Right cardiac atrium (tissue), 5 donors: ENCODE results near the gene IGF2BP1. TPM values are rescaled to one million over a fixed set of nuclear protein-coding genes. Genes with fewer than 3 reads are reported as not detected.
"Not testable (repeated sequence)": the region's sequence is repeated elsewhere in the genome, so short reads cannot be mapped to it uniquely, and the experiment has no call there.

Source experiments
- ATAC-seq, 2 donors: fragments of 200-7000 bp; cut with Tn5 transposase; one replicate each; pipeline versions ENCODE4 v1.8.0 to v1.9.1; 2020; ENCODE audit warnings: moderate library complexity in 2 of 2, mild to moderate bottlenecking in 1 of 2
- DNase-seq, 3 donors: peaks; one replicate each; pipeline ENCODE4 v3.0.0-alpha.2; 2020
- H3K27ac ChIP-seq: one replicate; pipeline ENCODE4 v1.5.1; 2013; ENCODE audit warnings: mild to moderate bottlenecking, low read length, control low read depth, moderate library complexity
- H3K27me3 ChIP-seq: one replicate; pipeline ENCODE4 v1.6.1; 2013; ENCODE audit not compliant: control insufficient read depth, insufficient read depth
- H3K4me1 ChIP-seq: one replicate; pipeline ENCODE4 v1.6.1; 2013; ENCODE audit warnings: low read length; ENCODE audit not compliant: control insufficient read depth, insufficient read depth
- H3K4me3 ChIP-seq: one replicate; pipeline ENCODE4 v1.5.1; 2013; ENCODE audit warnings: low read length, control low read depth
- H3K9me3 ChIP-seq: one replicate; pipeline ENCODE4 v1.6.1; 2013; ENCODE audit warnings: low read length; ENCODE audit not compliant: control insufficient read depth
- WGBS: extraction: QIAGEN DNeasy Blood & Tissue Kit; methylation state at CpG from one replicate; pipeline ENCODE4 v1.1.7; 2013; 5-methylcytosine and 5-hydroxymethylcytosine counted together
- intact Hi-C, 4 donors: fragments of 100-400 bp; cut with DNase I; formaldehyde crosslinking; loops; one replicate each; pipeline versions ENCODE4 v1.11.0 to v1.14.0; 2022 to 2023
- polyA plus RNA-seq: library from polyadenylated mRNA; stranded (reverse); fragments of 200-250 nt; gene quantifications from one replicate; pipeline ENCODE4 v1.2.3, GENCODE V29; 2013
- total RNA-seq, 4 donors: library from RNA; stranded (reverse); fragmentation: NEBNext Ultra II Directional; extraction: Animal tissue kit (Norgen Biotek cat#: 25700); gene quantifications; one replicate each; pipeline ENCODE4 v1.2.1, GENCODE V29; 2021
- donor health status: healthy with polysubstance abuse.
- donor health status: DM: no; HTN: yes; CAD: no.
- donor health status: DM: no; HTN: no; CAD: no.
- donor health status: DM: no; HTN: yes; CAD: no; lungs with severe emphysema.
- donor health status: DM: yes; HTN: yes; CAD: no.

The IGF2BP1 gene
- total and polyA plus RNA-seq, 5 donors, result not detected

DNA sequence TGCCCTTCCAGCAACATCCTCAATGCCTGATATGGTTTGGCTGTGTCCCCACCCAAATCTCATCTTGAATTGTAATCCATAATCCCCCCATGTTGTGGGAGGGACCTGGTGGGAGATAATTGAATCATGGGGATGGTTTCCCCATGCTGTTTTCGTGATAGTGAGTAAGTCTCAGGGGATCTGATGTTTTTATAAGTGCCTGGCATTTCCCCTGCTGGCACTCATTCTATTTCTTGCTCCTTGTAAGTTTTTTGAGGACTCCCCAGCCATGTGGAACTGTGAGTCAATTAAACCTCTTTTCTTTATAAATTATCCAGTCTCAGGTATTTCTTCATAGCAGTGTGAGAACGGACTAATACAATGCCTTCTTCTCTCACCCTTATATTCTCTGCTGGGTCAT lies 87.9 kb downstream of the IGF2BP1 start:
- DNase-seq, H3K27me3 ChIP-seq, ATAC-seq, H3K9me3 ChIP-seq, H3K4me1 ChIP-seq, intact Hi-C loops, H3K27ac ChIP-seq, H3K4me3 ChIP-seq: not testable (repeated sequence)
- WGBS, result 51% methylated on average over 2 of the region's 2 CpGs

DNA sequence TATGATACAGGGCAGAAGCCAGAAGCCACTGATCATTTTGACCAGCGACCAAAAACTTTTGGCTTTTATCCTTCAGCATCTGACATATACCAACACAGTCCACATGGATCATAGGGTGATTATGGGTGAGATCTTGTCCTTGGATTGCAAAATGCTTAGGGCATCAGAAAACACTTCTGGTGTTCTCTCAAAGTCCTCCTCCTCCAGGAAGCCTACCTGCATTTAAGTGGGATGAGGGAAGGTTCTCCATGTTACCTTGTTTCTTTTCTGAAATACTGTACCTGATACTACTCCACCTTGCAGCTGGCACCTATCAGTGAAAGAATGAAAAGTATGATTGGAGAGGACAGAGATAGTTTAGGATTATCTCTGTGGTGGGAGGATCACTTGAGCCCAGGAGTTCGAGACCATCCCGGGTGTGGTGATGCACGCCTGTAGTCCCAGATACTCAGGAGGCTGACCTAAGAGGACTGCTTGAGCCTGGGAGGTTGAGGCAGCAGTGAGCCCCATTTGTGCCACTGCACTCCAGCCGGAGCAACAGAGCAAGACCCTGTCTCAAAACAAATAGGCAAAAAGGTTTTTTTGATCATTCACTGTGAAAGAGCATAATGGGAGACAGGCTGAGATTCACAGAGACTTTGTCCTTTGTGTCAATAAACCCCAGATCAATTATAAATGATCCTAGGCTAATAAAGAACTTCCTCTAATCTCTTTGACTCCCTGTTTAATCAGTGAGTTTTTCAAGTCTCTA lies 88.6 kb downstream of the IGF2BP1 start:
- H3K27ac ChIP-seq, result no peak overlapping the region
- H3K27me3 ChIP-seq, result peaks cover 2% of the 10 kb centered on the region
- H3K4me1 ChIP-seq, result no peaks in the 10 kb centered on the region
- no peak for ATAC-seq
- H3K9me3 ChIP-seq, result no peaks in the 10 kb centered on the region
- 70% methylated on average over 5 of the region's 5 CpGs for WGBS
- DNase-seq, result no peak
- H3K4me3 ChIP-seq, result no peak overlapping the region
- intact Hi-C loops, result no loop called here

DNA sequence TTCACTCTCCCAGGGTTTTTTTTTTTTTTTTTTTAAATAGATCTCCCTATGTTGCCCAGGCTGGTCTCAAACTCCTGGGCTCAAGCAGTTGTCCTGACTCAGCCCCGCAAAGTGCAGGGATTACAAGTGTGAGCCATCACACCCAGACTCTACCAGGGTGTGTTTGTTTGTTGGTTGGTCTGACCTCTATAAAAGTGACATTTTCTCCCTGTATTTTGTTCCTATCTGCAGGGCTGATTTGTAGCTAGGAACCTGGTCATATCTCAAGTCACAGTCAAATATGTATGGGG lies 89.1 kb downstream of the IGF2BP1 start:
- no peaks in the 10 kb centered on the region for H3K9me3 ChIP-seq
- no peak for ATAC-seq
- intact Hi-C loops, result no loop called here
- H3K4me3 ChIP-seq, result no peak overlapping the region
- H3K4me1 ChIP-seq, result no peaks in the 10 kb centered on the region
- DNase-seq, result no peak
- 59% methylated on average over 1 of the region's 1 CpG for WGBS
- H3K27me3 ChIP-seq, result peaks cover 2% of the 10 kb centered on the region
- H3K27ac ChIP-seq, result no peak overlapping the region

DNA sequence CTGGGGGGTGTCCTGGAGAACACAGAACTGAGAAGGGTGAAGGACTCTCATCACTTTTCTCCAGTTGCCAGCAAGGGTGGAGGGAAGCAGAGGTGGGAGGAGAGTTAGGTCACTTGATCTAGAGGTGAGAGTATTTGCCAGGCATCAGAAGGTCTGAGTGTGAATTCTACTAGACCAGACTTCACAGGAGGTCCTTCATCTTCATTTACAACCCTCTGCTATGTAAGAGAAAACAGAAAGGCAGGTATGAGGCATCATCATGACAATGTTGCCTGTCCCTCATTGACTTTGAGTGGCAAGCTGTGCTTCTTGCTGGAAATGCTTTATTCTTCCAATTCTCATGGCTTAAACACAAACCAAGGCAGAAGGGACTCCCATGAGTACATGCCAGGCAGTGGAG lies 89.5 kb downstream of the IGF2BP1 start:
- no peak overlapping the region for H3K4me3 ChIP-seq
- no peak overlapping the region for H3K27ac ChIP-seq
- H3K9me3 ChIP-seq, result no peaks in the 10 kb centered on the region
- DNase-seq (no peak), ATAC-seq (no peak)
- H3K27me3 ChIP-seq, result peaks cover 2% of the 10 kb centered on the region
- no peaks in the 10 kb centered on the region for H3K4me1 ChIP-seq
- intact Hi-C loops, result no loop called here

DNA sequence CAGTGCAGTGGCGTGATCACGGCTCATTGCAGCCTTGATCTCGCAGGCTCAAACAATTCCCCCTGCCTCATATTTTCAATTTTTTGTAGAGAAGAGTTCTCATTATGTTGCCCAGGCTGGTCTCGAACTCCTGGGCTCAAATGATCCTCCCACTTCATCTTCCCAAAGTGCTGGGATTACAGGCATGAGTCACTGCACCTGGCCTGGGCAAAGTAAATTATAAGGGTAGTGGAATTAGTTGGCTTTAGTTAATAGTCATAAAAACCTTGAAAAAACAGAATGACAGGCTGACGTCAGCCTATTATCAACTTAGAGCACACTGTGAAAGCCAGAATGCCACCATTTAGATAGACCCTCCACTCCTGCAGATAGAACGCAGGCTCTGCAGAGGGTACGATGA lies 91.9 kb downstream of the IGF2BP1 start:
- no peaks in the 10 kb centered on the region for H3K4me1 ChIP-seq
- no peak overlapping the region for H3K27ac ChIP-seq
- no peaks in the 10 kb centered on the region for H3K9me3 ChIP-seq
- H3K4me3 ChIP-seq, result no peak overlapping the region
- peaks cover 2% of the 10 kb centered on the region for H3K27me3 ChIP-seq
- intact Hi-C loops, result no loop called here
- ATAC-seq (no peak), DNase-seq (no peak)
- WGBS, result 85% methylated on average over 7 of the region's 7 CpGs

DNA sequence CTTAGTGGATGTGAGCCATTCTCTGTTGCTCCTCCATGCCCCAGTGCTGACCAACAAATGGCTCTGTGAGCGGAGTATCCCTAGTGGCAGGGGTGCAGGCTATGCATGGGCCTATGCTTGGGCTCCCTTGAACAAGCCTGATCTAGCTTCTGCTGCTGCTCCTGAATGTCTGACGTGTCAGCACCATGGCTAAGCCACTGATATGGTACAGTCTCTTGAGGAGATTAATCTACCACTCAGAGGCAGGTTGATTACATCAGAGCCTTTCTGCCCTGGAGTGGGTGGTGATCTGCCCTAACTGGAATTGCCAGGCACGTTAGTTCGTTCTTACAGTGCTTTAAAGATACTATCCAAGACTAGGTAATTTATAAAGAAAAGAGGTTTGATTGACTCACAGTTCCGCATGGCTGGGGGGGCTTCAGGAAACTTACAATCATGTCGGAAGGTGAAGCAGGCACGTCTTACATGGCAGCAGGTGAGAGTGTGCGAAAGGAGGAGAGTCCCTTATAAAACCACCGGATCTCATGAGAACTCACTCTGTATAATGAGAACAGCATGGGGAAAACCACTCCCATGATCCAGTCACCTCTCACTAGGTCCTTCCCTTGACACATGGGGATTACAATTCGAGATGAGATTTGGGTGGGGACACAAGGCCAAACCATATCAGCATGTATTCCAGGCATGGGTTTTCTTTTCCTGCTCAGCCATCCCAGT lies 93.9 kb downstream of the IGF2BP1 start:
- H3K27ac ChIP-seq, result no peak overlapping the region
- intact Hi-C loops, result no loop called here
- peaks cover 2% of the 10 kb centered on the region for H3K27me3 ChIP-seq
- ATAC-seq (no peak), DNase-seq (no peak)
- H3K9me3 ChIP-seq, result no peaks in the 10 kb centered on the region
- 66% methylated on average over 10 of the region's 10 CpGs for WGBS
- H3K4me3 ChIP-seq, result no peak overlapping the region
- H3K4me1 ChIP-seq, result no peaks in the 10 kb centered on the region

DNA sequence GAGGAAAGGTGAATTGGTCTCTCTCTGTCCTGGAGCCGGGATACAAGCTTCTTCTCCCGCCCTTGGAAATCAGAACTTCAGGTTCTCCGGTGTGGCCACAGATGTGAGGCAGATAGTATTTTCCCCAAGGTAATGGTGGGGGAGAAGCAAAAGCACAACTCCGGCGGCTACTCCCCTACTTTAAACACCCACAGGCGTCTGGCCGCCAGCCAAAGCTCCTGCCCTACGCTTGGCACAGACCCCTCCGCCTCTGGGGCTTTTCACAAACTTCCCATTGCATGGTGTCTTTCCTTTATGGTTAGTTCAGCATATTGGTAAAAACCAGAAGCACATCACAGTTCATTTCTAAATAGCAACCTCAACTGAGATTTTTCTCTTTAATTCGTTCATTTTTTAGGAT lies 95.9 kb downstream of the IGF2BP1 start:
- intact Hi-C loops, result no loop called here
- WGBS, result 69% methylated on average over 10 of the region's 10 CpGs
- Histone ChIP-seq H3K4me1 (no peaks in the 10 kb centered on the region), H3K27me3 (peaks cover 2% of the 10 kb centered on the region), H3K27ac (no peak overlapping the region), H3K9me3 (no peaks in the 10 kb centered on the region), H3K4me3 (no peak overlapping the region)
- ATAC-seq (no peak), DNase-seq (no peak)

DNA sequence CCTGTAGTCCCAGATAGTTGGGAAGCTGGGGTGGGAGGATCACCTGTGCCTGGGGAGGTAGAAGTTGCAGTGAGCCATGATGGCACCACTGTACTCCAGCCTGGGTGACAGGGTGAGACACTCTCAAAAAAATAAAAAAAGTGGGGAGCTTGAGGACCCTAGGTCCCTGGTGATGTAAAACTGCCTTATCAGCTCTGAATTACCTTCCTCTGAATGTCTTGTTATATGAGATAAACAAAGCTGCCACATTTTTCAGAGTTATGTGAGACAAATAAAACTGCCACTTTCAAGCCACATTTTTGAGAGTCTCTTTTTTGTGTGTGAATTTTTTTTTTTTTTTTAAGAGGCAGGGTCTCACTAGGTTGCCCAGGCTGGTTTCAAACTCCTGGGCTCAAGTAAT lies 103.4 kb downstream of the IGF2BP1 start:
- peaks cover 2% of the 10 kb centered on the region for H3K27me3 ChIP-seq
- H3K27ac ChIP-seq, result no peak overlapping the region
- no peaks in the 10 kb centered on the region for H3K4me1 ChIP-seq
- intact Hi-C loops, result no loop called here
- ATAC-seq (no peak), DNase-seq (no peak)
- no peaks in the 10 kb centered on the region for H3K9me3 ChIP-seq
- H3K4me3 ChIP-seq, result no peak overlapping the region

DNA sequence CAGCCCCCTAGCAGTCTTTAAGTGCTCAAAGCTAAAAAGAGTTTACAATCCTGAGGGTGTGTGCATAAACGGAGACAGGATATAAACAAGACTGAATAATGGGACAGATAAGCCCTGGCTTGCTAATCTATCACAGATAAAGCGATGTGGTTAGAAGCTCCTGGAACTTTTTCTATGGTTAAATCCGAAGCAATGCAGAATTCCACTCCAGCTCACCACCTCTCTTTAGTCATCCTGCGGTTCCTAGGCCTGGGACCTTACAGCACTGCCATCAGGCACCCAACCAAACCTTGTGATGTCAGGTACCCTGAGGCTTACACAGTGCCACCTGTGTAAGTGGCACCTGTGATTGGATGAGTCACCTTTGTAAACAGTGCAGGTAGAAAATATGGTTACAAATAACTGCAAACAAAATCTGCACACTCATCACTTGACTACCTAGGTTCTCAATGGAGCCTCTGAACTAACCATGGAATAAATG lies 103.9 kb downstream of the IGF2BP1 start:
- ATAC-seq, result no peak
- 50% methylated on average over 4 of the region's 4 CpGs for WGBS
- Histone ChIP-seq H3K4me1 (no peaks in the 10 kb centered on the region), H3K4me3 (no peak overlapping the region), H3K27me3 (peaks cover 2% of the 10 kb centered on the region), H3K27ac (no peak overlapping the region), H3K9me3 (no peaks in the 10 kb centered on the region)
- DNase-seq, result no peak
- intact Hi-C loops, result no loop called here

DNA sequence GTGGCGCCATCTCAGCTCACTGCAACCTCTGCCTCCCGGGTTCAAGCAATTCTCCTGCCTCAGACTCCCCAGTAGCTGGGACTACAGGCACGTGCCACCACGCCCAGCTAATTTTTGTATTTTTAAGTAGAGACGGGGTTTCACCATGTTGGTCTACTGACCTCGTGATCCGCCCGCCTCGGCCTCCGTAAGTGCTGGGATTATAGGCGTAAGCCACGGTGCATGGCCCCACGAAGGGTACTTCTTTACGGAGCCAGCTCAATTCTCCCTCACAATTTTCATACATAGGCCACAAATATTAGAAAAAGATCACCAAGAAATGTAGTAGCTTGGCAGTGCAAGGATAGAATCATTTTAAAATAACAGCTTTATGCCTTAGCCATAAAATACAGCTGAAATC lies 106.2 kb downstream of the IGF2BP1 start:
- H3K4me1 ChIP-seq, DNase-seq, H3K9me3 ChIP-seq, H3K27ac ChIP-seq, intact Hi-C loops, H3K4me3 ChIP-seq, H3K27me3 ChIP-seq, ATAC-seq: not testable (repeated sequence)
- WGBS, result 95% methylated on average over 14 of the region's 14 CpGs

DNA sequence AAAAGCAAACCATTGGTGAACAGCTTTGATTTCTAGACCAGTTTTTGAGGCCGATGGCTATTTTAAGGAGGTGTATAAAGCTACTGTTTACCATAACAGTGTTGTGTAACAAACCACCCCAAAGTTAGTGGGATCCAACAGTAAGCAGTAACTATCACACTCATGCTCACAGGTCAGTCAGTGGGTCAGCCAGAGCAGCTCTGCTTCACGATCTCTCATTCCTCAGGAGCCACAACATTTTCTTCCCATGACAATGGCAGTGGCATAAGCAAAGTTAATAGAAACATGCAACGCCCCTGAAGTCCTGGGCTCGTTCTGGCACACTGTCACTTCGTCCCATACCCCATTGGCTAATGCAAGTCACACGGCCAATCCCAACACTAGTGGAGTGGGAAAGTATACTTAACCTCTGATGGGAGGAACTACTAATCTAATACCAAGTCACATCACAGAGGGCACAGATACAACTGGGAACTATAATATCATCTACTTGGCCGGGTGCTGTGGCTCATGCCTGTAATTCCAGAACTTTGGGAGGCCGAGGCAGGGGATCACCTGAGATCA lies 107.4 kb downstream of the IGF2BP1 start:
- WGBS, result 76% methylated on average over 8 of the region's 8 CpGs
- ATAC-seq (no peak), DNase-seq (no peak)
- H3K27ac ChIP-seq, result no peak overlapping the region
- no peak overlapping the region for H3K4me3 ChIP-seq
- H3K27me3 ChIP-seq, result no peaks in the 10 kb centered on the region
- intact Hi-C loops, result no loop called here
- no peaks in the 10 kb centered on the region for H3K9me3 ChIP-seq
- H3K4me1 ChIP-seq, result no peaks in the 10 kb centered on the region
